ENCODE measurements around the gene PALLD. TPM values are rescaled to one million over a fixed set of nuclear protein-coding genes. Genes with fewer than 3 reads are reported as not detected.

The PALLD gene
- total RNA-seq, 1 donor from 2014 or later: 16.4 TPM

- Mint-ChIP-seq H3K4me3 (ENCODE audit: unreplicated experiment) (no peak overlapping the region), H3K27me3 (ENCODE audit: unreplicated experiment) (no peaks in the 10 kb centered on the region), H3K9me3 (ENCODE audit: unreplicated experiment) (no peaks in the 10 kb centered on the region), H3K4me1 (ENCODE audit: unreplicated experiment) (peaks cover 6% of the 10 kb centered on the region), H3K27ac (ENCODE audit: unreplicated experiment) (no peak overlapping the region), H3K36me3 (ENCODE audit: low read depth, unreplicated experiment) (no peaks in the 10 kb centered on the region)
- no peak for DNase-seq (ENCODE audit: low spot score)
- TF ChIP-seq CTCF (IDR thresholded peaks at IDR 0.05; ENCODE audit: unreplicated experiment): no peak
Measured at GRCh38 chr4:168732714-168733113, 235.9 kb downstream of the PALLD start.

- TF ChIP-seq CTCF (IDR thresholded peaks at IDR 0.05; ENCODE audit: unreplicated experiment): no peak
- Mint-ChIP-seq H3K27ac (ENCODE audit: unreplicated experiment) (no peak overlapping the region), H3K9me3 (ENCODE audit: unreplicated experiment) (no peaks in the 10 kb centered on the region), H3K36me3 (ENCODE audit: low read depth, unreplicated experiment) (no peaks in the 10 kb centered on the region), H3K27me3 (ENCODE audit: unreplicated experiment) (no peaks in the 10 kb centered on the region), H3K4me1 (ENCODE audit: unreplicated experiment) (peaks cover 6% of the 10 kb centered on the region), H3K4me3 (ENCODE audit: unreplicated experiment) (no peak overlapping the region)
- DNase-seq (ENCODE audit: low spot score): no peak
Measured at GRCh38 chr4:168734703-168735678, 238.1 kb downstream of the PALLD start.

GRCh38 chr4:168735735-168736134 is 238.9 kb downstream of the PALLD start:
- H3K4me1 Mint-ChIP-seq (ENCODE audit: unreplicated experiment): peaks cover 6% of the 10 kb centered on the region
- H3K9me3 Mint-ChIP-seq (ENCODE audit: unreplicated experiment): no peaks in the 10 kb centered on the region
- DNase-seq (ENCODE audit: low spot score): no peak
- no peak for TF ChIP-seq CTCF (IDR thresholded peaks at IDR 0.05; ENCODE audit: unreplicated experiment)
- H3K27ac Mint-ChIP-seq (ENCODE audit: unreplicated experiment): no peak overlapping the region
- H3K4me3 Mint-ChIP-seq (ENCODE audit: unreplicated experiment): no peak overlapping the region
- H3K27me3 Mint-ChIP-seq (ENCODE audit: unreplicated experiment): no peaks in the 10 kb centered on the region
- no peaks in the 10 kb centered on the region for H3K36me3 Mint-ChIP-seq (ENCODE audit: low read depth, unreplicated experiment)

- no peak overlapping the region for H3K27ac Mint-ChIP-seq (ENCODE audit: unreplicated experiment)
- no peaks in the 10 kb centered on the region for H3K36me3 Mint-ChIP-seq (ENCODE audit: low read depth, unreplicated experiment)
- H3K4me3 Mint-ChIP-seq (ENCODE audit: unreplicated experiment): no peak overlapping the region
- no peak for DNase-seq (ENCODE audit: low spot score)
- TF ChIP-seq CTCF (IDR thresholded peaks at IDR 0.05; ENCODE audit: unreplicated experiment): no peak
- no peaks in the 10 kb centered on the region for H3K9me3 Mint-ChIP-seq (ENCODE audit: unreplicated experiment)
- no peaks in the 10 kb centered on the region for H3K27me3 Mint-ChIP-seq (ENCODE audit: unreplicated experiment)
- peaks cover 6% of the 10 kb centered on the region for H3K4me1 Mint-ChIP-seq (ENCODE audit: unreplicated experiment)
Measured at GRCh38 chr4:168736860-168737805, 240.3 kb downstream of the PALLD start.
